GM12801 (cell line): ENCODE data around the gene KMT5C.

ENCODE experiments used
- CTCF ChIP-seq: IDR thresholded peaks from one replicate; pipeline ENCODE4 v1.5.1; 2011; ENCODE audit warnings: control low read depth; ENCODE audit not compliant: insufficient read length; ENCODE audit errors: extremely low read depth

Gene KMT5C

GRCh38 chr19:55304279-55304978 is 35.2 kb upstream of the KMT5C start:
- no peak for TF ChIP-seq CTCF

DNA sequence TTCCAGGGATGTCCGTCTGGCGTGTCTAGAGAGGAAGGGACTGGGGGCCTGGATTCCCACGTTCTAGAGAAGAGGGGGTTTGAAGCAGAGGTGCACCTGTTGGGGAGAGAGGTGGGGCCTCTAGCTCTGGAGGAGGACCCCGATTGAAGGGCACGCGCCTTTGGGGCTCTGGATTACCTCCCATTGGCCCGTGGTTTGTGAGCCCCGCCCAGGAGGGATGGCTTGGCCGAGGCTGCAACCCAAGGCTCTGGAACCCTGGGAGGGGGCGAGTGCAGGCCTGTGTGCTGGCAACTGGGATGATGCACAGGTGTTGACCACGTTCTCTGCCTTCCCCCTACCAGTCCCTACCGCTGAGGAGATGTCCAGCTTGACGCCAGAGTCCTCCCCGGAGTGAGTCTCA is 34.7 kb upstream of the KMT5C start:
- TF ChIP-seq CTCF = no peak

DNA sequence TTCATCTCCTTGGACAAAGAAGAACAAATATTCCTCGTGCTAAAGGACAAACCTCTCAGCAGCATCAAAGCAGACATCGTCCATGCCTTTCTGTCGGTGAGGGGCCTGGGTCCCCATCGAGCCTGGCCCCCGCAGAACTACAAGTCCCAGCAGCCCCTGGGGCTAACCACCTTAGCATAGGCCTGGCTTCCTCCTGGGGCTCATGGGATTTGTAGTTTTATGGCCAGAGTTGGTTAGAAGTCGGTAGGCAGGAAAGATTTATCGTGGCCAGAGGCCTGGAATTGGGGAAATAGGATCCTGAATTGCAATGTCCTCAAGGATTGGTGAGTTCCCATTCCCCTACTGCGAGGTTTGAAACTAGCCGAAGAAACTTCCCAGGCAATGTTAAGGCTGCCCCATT is 34.2 kb upstream of the KMT5C start:
- TF ChIP-seq CTCF = no peak

- TF ChIP-seq CTCF = no peak
Measured at GRCh38 chr19:55305983-55306562, 33.6 kb upstream of the KMT5C start.

GRCh38 chr19:55306712-55307111 is 33.0 kb upstream of the KMT5C start:
- TF ChIP-seq CTCF = no peak

DNA sequence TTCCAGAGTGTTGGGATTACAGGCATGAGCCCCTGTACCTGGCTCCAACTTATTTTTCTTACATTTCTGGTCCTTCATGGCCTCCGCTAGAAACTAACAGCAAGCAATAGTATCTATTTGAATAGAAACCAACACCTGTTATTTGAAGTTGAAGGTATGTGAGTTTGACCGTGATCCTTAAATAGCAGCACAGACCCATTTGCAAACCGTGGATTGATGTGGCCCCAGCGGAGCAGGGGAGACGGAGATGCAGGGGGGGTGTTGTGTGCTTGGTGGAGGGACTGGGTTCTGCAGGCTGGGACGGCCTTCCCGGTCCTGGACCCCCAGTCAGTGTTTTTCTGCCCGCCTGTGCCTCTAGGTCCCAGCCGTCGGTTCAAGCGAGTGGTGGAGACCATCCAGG is 31.4 kb upstream of the KMT5C start:
- no peak for TF ChIP-seq CTCF

- no peak for TF ChIP-seq CTCF
Measured at GRCh38 chr19:55309448-55309847, 30.2 kb upstream of the KMT5C start.
